HG03432 (cell line): ENCODE results near the gene ROBO2.

Experiments
- ATAC-seq: cut with Tn5 transposase; IDR thresholded peaks from one replicate; pipeline ENCODE4 v1.9.1; 2021; ENCODE audit warnings: mild to moderate bottlenecking, moderate library complexity; ENCODE audit not compliant: unreplicated experiment

ROBO2 gene

GRCh38 chr3:77466562-77467115 is 426.7 kb downstream of the ROBO2 start:
- no peak for ATAC-seq

- no peak for ATAC-seq
Observed at GRCh38 chr3:77467702-77468625, 428.1 kb downstream of the ROBO2 start.

DNA sequence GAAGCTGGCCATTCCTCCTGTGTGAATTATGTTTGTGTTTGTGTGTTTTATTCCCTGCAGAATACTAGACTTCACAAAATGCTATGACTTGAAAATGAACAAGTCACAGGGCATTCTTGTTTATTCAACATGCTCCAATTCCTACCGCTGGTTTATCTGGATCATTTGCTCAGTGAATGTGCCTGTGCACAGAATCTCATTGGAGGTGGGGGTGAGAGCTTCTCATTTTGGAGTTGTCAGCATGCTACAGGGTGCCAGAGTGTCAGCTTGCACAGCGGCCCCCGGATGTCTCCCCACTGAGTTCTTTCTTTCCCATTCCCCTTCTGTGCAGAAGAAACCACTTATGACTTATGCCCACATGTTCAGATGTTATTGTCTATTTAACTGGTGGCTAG is 428.7 kb downstream of the ROBO2 start:
- no peak for ATAC-seq

DNA sequence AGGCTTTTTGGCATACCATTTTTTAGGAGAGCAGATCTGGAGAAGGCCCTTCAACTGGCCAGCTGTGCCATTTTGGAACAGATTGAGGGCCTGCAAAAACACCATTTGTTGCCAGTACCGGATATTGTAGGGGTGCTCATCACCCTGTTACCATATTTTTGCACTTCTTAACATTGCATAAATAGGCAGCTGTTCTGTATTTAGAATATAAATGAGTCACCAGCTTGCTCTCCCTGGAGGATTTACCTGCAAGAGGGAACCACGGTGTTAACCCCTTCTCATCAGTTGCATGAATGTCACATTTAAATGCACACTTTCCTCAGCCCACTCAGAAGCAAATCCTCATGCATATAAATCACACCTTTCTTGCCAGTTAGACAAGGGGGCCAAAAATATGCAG is 435.6 kb downstream of the ROBO2 start:
- ATAC-seq, result no peak

DNA sequence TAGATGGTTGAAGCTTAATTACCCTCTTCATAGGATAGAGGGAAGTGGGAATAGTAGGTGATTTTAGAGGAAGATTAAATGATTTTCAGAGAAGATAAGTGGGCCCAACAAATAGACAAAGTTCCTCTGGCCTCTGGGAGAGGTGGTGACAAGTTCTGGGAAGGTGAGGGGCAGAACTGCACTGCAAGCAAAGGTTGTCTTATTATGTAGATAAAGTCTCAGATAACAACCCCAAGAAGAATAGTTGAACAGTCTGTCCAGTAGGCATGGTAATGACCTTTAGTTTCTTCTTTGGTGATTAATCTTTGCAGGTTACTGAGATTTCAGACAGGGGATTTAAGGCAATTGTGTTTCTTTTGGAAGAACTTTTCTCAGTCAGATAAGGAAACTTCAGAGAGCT is 439.1 kb downstream of the ROBO2 start:
- no peak for ATAC-seq

DNA sequence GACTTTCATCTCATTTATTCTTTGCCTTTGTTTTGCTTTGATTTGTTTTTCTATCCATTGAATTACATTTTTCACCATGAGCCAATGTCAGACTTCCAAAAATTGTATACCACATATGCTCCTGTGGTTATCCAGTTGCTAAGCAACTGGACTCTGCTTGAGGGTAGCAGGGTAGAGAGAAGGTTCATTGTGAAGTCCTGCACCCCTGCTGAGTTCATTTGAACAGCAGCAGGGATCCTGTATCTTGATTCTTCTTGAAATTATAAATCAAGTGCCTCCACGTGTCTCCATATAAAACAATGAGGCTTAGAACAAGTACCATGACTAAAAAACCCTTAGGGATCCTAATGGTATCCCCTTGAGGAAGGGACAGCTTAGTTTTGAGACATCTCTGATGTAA is 449.3 kb downstream of the ROBO2 start:
- no peak for ATAC-seq

DNA sequence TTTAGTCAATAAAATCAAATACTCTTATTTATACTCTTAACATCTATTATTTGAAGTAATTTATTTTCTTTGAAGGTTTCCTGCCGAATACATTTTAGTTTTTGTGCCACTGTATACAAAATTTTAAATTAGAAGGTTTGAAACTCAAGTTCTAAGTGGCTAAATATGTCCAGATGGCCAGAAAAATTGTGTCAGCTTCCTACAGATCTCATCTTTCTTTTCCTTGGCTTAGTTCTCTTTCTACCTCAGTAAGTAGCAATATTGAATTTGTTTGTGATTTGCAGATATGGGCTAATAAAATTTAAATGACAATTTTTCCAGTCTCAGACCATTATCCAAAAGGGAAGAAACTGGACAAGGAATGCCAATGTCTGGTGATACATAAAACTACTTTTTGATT is 452.1 kb downstream of the ROBO2 start:
- ATAC-seq, result no peak

DNA sequence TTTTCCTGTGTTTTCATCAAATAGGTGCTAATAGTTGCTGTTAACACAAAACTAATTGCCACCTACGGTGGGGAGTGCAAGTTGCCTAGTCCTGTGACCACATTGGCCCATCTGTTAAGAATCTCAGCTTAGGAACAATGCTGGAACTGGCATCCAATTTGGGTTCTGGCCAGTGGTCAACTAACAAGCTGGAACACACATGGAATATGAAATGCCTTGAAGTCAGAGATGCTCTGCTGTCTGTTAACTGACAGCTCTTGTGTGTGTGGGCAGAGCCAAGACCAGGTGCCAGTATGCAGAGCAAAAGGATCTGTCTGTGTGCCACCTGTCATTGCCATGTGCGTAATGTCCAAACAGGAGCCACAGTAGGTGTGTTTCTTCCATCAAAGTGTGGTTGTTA is 460.8 kb downstream of the ROBO2 start:
- no peak for ATAC-seq

DNA sequence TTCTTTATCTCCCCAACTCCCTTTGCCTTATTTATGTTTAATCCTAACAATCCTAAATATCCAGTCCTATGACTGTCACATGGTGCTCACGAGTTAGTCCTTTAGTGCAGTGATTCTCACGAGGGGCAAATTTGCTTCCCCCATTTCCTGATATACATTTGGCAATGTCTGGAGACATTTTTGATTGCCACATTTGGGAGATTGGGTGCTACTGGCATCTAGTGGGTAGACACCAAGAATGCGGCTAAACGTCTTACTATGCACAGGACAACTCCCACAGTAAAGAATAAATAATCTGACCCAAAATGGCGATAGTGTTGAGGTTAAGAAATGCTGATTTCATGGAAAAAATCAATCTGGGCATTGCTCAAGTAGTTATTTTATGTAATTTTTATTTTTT is 466.5 kb downstream of the ROBO2 start:
- ATAC-seq, result no peak

DNA sequence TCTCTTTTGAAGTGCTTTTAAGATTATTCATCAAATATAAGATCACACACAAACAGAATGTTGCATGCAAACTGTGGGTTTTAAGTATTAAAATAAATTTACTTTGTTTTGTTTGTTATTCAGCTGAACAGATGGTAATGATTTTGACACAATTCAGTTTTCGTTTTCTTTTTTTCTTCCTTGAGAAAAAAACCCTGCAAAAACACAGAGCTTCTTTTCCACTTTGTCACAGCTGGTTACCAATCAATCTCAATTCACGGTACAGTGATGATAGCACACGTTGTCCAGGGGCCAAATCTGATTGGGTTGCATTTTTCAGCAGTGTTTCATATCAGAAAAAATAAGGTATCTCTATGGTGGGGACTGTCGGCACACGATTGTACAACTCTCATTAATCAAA is 473.6 kb downstream of the ROBO2 start:
- no peak for ATAC-seq

- ATAC-seq, result no peak
Observed at GRCh38 chr3:77514766-77515165, 474.9 kb downstream of the ROBO2 start.

DNA sequence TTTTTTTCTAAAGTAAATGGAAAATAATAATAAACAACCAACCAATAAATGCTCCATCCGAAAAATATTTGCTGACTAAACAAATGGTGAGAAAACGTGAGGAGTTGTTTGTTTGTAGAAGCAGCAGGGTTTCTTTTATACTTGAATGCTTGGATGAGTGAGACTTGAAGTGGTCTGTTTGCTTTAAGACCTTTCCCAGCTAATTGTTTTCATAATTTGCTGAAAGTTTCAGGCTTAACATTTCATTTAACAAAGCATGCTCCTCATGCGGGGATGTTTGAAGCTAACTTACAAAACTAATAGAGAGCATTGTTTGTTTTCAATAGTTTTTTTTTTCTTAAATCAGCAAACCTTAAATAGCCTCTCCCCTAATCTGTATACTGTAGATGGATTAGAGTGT is 484.6 kb downstream of the ROBO2 start:
- no peak for ATAC-seq

GRCh38 chr3:77524946-77525682 is 485.2 kb downstream of the ROBO2 start:
- ATAC-seq, result no peak

- no peak for ATAC-seq
Observed at GRCh38 chr3:77526573-77527113, 486.7 kb downstream of the ROBO2 start.

GRCh38 chr3:77529522-77529921 is 489.6 kb downstream of the ROBO2 start:
- ATAC-seq, result no peak

DNA sequence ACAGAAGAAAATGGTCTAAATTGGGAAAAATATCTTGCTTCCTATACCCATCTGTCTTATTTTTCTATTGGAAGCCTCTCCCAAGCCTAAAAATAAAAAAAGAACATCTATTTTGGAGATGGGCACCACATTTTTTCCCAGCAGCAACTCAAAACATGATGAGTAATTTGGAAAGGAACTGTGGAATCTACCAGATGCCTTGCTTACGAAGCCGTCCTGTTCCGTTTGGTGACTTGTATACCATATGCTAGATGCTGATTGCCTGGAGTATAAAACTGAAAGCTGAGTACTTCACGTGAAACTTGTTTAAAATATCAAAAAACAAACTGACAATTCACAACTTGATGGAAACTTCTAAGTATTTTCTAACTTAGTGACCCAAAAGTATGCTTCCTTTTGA is 491.0 kb downstream of the ROBO2 start:
- no peak for ATAC-seq

- no peak for ATAC-seq
Observed at GRCh38 chr3:77535116-77535515, 495.2 kb downstream of the ROBO2 start.

GRCh38 chr3:77536038-77536775 is 496.3 kb downstream of the ROBO2 start:
- no peak for ATAC-seq

DNA sequence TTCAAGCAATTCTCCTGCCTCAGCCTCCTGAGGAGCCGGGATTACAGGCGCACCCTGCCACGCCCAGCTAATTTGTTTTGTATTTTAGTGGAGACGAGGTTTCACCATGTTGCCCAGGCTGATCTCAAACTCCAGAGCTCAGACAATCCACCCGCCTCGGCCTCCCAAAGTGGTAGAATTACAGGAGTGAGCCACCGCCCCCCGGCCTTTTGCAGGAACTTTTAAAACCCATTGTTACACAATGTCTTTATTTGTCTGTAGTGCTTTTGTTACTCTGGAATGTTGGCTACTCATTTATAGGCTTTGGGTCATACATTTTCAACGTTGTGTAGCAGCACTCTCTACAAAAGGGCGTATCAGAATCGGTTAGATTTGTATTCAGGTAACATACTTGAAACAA is 499.1 kb downstream of the ROBO2 start:
- ATAC-seq, result no peak

DNA sequence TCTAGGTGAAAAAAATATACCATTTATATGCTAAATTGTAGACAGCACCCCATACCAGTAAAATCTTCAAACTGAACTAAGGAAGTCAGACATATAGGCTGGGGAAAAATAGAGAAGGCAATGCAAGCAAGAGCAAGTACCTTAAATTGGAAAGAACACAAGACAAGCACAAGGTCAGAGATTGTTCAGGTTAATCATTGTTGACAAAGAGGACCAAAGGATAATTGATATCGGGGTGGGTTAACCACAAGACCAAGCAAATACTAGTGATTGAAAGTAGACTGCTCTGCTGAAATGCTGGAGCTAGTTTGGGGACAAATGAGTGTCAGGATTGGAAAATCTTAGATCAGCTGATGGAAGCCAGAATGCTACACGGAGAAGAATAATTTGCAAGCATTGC is 499.8 kb downstream of the ROBO2 start:
- ATAC-seq, result no peak
